Posterior vena cava (tissue), 2 donors: Measurements from ENCODE around the gene NTM. TPM values are rescaled to one million over a fixed set of nuclear protein-coding genes. Genes with fewer than 3 reads are reported as not detected.

Experiments
- DNase-seq: peaks from one replicate; pipeline ENCODE4 v3.0.0-alpha.2; 2020; ENCODE audit warnings: low spot score
- intact Hi-C, 2 donors: fragments of 100-400 bp; cut with DNase I; formaldehyde crosslinking; loops; one replicate each; pipeline versions ENCODE4 v1.14.1 to v1.14.2; 2022 to 2023
- total RNA-seq, 2 donors: library from RNA; stranded (reverse); fragmentation: NEBNext Ultra II Directional; extraction: Animal tissue kit (Norgen Biotek cat#: 25700); gene quantifications; one replicate each; pipeline ENCODE4 v1.2.1, GENCODE V29; 2021
- donor health status: DM: yes; HTN: yes; CAD: no.
- donor health status: DM: yes; HTN: yes; CAD: no.

NTM gene
- total RNA-seq, 2 donors from 2014 or later, result 8.2 to 16.1 TPM

GRCh38 chr11:131802440-131803115, 432.2 kb downstream of the NTM start:
- no peak for DNase-seq
- intact Hi-C loops, result no loop called here

DNA sequence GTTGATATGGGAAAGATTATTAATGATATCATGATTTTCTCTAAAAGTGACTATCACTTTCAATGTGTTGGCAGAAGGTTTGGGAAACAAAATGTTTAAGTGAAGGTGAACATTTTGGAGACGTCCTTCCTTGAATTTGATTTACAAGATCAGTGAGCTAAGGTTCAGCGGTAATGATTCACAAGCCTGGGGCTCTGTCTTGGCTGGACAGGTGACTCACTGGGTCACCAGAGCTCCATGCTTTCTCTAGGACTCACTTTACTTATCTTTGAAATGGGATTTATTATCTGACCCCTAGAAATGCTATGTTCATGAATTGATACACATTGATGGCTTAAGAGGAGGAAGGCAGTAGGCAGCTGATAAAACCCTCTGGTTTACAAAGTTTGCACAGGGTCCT, 437.5 kb downstream of the NTM start:
- intact Hi-C loops, result no loop called here
- no peak for DNase-seq

- DNase-seq, result no peak
- intact Hi-C loops, result no loop called here
These were observed 438.1 kb downstream of the NTM start for GRCh38 chr11:131808470-131808869.

DNA sequence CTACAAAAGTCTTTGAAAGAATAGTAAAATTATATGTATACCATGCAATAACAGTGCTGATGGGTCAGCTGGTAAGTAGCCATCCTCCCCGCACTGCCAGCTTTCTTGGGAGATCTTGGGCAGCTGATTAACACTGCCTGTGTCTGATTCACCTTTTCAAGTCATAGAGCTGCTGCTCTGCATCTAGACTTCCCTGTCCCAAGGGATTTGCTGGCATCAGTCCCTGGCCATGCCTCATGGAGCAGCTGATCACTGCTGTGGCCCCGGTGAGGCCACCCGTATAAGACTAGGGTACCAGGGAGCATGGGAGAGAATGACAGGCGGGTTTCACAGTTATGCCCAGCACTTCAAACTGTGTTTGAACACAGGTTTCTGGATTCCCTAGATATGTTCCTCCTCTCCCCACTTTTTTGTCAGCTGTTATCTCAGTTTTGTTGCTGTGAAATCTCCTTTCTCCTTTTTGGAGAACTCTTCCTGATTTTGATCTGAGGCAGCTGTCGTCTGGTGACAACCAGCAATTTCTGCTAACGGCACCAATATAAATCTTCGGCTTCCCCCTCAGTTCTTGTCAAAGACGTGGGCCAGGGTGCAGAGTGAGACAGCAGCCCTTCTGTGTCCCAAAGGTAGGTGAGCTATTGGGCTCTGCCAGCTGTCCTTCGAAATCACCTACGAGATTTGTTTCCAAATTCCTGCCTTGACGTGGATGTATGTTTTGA, 438.9 kb downstream of the NTM start:
- intact Hi-C loops, result no loop called here
- DNase-seq, result no peak

- intact Hi-C loops, result loop anchor here in 1 of 2 donors (5.0 kb wide), 1 partner anchor 182 kb away; no protein-coding TSS in a partner anchor
- DNase-seq, result no peak
These were observed 440.1 kb downstream of the NTM start for GRCh38 chr11:131810541-131810940.

- intact Hi-C loops, result loop anchor here in 1 of 2 donors (5.0 kb wide), 1 partner anchor 181 kb away; no protein-coding TSS in a partner anchor
- DNase-seq, result no peak
These were observed 441.0 kb downstream of the NTM start for GRCh38 chr11:131811383-131811782.

- intact Hi-C loops, result loop anchor here in 1 of 2 donors (5.0 kb wide), 1 partner anchor 178 kb away; no protein-coding TSS in a partner anchor
- DNase-seq, result no peak
These were observed 443.7 kb downstream of the NTM start for GRCh38 chr11:131814108-131814507.

GRCh38 chr11:131815590-131815989, 445.2 kb downstream of the NTM start:
- no peak for DNase-seq
- intact Hi-C loops, result no loop called here

DNA sequence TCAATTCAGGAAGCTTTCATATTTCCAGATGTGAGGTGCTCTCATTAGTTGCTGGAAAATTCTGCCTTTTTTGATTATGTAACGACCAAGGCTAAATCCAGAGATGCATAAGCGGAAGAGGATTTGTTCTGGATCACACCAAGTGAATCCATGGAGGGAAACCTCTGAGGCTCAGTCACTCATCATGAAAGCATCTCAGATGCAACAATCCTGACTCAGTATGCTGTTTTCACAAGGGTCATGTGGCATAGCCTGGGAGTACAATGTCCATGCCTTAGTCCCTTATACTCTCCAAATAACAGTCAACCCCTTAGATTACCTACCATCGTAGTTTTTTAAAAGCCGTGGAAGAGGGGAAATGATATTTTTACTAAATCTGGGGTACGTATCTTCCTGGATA, 445.6 kb downstream of the NTM start:
- DNase-seq, result no peak
- intact Hi-C loops, result no loop called here

GRCh38 chr11:131817687-131818188, 447.3 kb downstream of the NTM start:
- intact Hi-C loops, result no loop called here
- no peak for DNase-seq

- intact Hi-C loops, result no loop called here
- DNase-seq, result no peak
These were observed 449.4 kb downstream of the NTM start for GRCh38 chr11:131819865-131820264.

GRCh38 chr11:131822506-131822905, 452.1 kb downstream of the NTM start:
- intact Hi-C loops, result no loop called here
- no peak for DNase-seq

GRCh38 chr11:131823772-131824171, 453.4 kb downstream of the NTM start:
- DNase-seq, result no peak
- intact Hi-C loops, result no loop called here

DNA sequence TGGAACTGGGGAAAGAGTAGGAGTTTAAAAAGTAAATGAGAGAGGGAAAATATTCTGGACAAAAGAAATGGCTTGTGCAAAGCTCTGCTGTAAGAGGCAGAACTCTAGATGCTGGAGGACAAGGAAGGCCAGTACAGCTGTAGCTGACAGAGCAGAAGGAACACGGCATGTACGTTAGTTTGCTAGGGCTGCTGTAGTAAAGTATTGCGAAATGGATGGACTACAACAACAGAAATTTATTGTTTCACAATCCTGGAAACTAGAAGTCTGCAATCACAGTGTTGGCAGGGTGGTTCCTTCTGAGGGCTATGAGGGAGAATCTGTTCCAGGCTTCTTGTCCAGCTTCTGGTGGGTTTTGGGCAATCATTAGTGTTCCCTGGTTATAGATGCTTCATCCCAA, 454.4 kb downstream of the NTM start:
- intact Hi-C loops, result no loop called here
- DNase-seq, result no peak

DNA sequence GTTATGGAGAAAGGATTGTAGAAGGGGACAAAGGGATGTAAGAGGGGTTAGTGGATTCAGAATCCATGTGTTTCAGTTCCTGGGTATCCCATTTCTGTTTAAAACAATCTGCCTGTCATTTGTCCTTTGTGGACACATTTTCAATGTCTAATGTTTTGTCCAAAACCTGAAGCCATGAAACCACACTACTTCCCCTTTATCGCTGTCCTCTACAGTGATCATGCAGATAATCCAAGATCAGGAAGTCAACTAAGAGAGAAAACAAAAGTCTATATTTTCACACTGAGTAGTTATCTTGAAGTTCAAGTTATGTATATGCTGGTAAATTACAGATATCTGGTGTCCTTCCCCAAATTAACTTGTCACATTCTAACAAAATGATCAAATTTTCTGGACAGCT, 457.0 kb downstream of the NTM start:
- DNase-seq, result no peak
- intact Hi-C loops, result no loop called here

DNA sequence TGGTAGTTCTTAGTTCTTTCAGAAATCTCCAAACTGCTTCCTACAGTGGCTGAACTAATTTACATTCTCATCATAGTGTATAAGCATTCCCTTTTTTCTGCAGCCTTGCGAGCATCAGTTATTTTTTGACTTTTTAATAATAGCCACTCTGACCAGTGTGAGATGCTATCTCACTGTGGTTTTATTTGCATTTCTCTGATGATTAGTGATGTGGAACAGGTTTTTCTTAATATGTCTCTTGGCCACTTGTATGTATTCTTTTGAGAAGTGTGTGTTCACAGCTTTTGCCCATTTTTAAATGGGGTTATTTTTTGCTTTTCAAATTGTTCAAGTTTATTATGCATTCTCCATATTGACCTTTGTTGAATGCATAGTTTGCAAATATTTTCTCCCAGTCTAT, 459.3 kb downstream of the NTM start:
- DNase-seq, result no peak

DNA sequence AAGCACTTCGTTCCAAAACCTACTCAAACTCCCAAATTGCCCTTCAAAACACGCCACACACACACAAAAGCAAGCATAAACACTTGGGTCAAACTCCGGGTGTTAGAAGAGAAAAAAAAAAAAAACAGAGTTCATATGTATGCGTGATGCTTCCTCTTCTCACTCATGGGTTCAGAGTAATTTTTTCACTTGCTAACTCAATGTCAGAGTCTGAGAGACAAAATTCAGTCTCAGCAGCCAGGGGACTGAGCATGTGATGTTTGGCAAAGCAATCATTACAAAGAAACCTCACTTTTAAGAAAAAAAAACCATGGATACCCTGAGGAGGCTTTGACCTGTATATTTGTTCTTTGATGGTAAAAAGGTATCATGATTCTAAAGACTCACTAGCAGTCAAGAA, 461.7 kb downstream of the NTM start:
- no peak for DNase-seq
- intact Hi-C loops, result no loop called here

More for the DNA sequence above, 459.3 kb downstream of the NTM start:
- intact Hi-C loops, result no loop called here

GRCh38 chr11:131833366-131833765, 463.0 kb downstream of the NTM start:
- intact Hi-C loops, result no loop called here
- DNase-seq, result no peak

GRCh38 chr11:131837562-131837961, 467.1 kb downstream of the NTM start:
- no peak for DNase-seq
- intact Hi-C loops, result no loop called here

DNA sequence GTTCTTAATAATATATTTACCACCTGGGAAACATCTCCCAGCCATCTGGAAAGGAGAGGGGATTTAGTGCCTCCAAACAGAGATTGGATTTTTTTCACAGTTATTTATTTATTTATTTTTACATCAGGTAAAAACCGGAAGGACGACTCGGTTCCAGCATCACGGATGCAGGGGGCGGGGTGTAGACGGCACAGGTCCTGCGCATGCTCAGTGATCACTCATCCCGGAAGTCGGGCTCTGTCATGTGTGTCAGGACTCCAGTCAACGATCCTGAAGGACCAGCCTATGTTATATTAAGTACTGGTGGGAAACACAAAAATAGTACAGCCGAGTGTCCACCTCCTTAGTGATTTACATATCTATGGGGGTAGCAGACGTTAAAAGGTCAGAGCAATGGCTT, 467.6 kb downstream of the NTM start:
- DNase-seq, result no peak
- intact Hi-C loops, result no loop called here

- intact Hi-C loops, result no loop called here
- no peak for DNase-seq
These were observed 468.9 kb downstream of the NTM start for GRCh38 chr11:131839326-131839725.
